GM18508 (cell line): Measurements from ENCODE around the gene ZNF317.

Experiments used
- ATAC-seq: cut with Tn5 transposase; IDR thresholded peaks from one replicate; pipeline ENCODE4 v1.9.1; 2021; ENCODE audit warnings: moderate number of reproducible peaks; ENCODE audit not compliant: insufficient read depth, unreplicated experiment

The ZNF317 gene

DNA sequence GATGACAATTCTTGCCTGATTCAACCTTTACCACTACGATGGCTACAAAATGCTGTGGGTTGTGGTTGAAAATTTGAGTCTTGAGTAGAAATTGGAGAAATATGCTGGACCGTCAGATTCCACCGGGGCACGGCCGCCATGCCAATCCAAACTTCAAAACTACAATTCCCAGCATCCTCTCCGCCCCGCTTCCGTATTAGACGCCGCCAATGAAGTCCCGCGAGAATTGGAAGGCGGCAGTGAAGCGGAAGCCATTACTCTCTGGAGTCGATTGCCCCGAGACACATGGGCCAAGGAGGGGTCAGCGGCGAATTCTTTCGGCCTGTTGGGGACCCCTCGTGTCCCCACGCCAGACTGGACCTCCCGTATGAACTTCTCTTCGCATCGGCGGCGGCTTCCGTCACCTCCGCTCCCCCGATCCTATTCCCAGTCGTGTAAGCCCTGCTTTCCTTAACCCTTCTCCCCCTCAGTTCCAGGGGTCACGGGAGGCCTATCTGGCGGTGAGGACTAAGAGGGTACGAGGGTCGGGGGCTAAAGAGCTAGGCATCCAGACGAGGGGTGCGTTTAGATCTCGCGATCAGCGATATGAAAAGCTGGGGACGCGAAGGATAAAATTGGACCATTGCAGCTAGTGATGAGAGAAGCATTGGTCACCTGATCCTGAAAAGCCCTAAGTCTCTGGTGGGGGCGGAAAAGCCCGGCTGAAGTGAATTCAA lies at the start of gene ZNF317:
Gene ZNF317 (plus strand): TSS at position 239 of the 716 bp plus-strand sequence. CDS start 15,620 bp downstream, outside the sequence.
- peak; percentile 50 for ATAC-seq

DNA sequence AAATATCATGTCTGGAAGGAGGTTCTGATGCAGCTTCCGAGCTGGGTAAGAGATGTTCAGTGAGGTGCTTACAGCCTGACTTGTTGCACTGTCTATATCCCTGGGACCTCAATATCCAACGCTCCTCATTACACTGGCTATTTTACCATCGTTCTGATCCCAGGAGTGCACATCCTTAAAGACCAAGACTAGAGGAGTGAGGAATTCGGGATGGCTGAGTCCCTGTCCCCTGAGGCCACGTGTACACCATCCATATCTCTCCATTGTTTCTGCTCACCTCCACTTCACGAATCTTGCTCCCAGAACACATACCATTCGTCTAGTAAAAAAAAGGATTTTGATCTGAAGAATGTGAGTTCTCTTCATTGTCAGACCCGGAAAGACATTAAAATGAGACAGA lies 32.8 kb upstream of the ZNF317 start, which contains the start of gene OR7G2:
Gene OR7G2 (minus strand): TSS at position 101 of the 400 bp plus-strand sequence. CDS start 4,232 bp downstream, outside the sequence.
- ATAC-seq, result no peak

DNA sequence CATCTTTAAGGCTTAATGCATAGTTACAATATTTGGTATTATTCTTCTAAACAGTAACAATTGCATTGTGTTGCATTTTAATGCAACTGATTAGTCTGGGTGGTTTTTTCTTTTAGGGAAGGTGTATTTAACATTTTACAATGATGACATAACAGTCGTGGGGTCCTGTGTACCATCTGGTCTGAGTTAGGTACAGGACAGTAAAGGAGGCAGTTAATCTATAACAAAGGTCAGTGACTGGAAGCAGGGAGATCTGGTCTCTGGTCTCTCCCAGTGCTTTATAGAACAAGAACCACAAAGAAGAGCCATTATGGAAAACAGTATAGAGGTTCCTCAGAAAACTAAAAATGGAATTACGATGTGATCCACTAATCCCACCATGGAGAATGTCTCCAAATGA lies 30.2 kb upstream of the ZNF317 start:
- ATAC-seq, result no peak

DNA sequence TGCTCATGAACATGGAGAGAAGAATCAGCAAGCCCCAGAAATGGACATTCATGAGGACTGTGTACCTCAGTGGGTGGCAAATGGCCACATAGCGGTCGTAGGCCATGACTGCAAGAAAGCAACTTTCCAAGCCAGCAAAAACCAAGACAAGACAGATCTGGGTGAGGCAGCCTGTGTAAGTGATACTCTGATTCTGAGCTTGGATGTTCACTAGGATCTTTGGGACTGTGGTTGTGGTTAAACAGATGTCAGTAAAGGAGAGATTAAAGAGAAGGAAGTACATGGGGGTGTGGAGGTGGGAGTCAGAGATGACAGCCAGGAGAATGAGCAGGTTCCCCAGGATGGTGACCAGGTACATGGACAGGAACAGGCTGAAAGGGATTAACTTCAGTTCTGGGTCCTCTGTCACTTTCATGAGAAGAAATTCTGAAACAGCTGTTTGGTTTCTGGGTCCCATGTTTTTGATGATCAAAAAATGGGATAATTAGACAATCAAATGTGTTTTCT lies 24.8 kb upstream of the ZNF317 start, which contains the start of gene OR7G1:
Gene OR7G1 (minus strand): TSS at position 457 of the 507 bp plus-strand sequence. CDS start 0 bp downstream, at position 457.
- ATAC-seq, result no peak

DNA sequence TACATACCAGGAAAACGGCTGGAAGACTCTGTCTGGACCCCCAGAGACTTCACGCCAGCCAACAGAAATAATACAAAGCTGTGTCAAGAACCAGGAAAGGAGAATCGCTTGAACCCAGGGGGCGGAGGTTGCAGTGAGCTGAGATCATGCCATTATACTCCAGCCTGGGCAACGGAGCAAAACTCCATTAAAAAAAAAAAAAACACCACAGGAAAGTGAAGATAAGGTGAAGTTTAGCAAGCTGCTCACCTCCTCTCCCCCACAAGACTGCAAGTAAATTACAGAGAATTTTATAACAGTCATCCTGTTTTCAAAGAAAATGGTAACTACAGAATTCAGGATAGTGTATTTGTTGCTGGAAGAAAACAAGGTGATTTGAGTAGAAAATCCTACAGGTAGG lies 23.6 kb upstream of the ZNF317 start:
- no peak for ATAC-seq

DNA sequence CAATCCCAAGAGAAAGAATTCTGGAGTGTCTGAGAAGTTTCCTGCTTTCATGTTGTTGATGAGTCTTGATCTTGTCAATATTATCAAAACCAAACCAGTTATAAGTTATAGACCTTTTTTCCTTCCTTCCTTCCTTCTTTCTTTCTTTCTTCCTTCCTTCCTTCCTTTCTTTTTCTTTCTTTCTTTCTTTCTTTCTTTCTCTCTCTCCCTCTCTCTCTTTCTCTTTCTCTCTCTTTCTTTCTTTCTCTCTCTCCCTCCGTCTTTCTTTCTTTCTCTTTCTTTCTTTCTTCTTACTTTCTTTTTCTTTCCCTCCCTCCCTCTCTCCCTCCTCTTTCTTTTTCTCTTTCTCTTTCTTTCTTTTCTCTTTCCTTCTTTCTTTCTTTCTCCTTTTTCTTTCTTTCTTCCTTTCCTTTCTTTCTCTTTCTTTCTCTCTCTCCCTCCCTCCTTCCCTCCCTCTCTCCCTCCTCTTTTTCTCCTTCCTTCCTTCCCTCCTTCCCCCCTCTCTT lies 13.2 kb upstream of the ZNF317 start, which contains the start of gene OR7G3:
Gene OR7G3 (minus strand): TSS at position 51 of the 506 bp plus-strand sequence. CDS start 0 bp downstream, at position 51.
- ATAC-seq, result no peak

DNA sequence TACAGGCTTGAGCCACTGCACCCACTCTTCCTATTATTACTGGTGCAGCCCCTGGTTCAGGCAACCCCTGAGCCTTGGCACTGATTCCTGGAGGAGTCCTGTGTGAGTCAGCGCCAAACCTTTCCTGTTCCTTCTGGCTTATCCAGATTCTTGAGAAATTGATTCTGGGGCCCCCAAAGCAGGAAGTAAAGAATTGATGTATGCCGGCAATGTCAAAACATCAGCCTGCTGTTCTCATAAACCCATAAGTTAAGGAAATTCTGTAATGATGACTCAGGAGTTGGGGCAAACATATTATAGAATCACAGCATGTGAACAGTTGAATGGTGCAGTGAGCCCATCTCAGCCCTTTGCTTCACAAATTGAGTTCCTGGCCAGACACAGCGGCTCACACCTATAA lies 12.0 kb upstream of the ZNF317 start:
- ATAC-seq, result no peak

DNA sequence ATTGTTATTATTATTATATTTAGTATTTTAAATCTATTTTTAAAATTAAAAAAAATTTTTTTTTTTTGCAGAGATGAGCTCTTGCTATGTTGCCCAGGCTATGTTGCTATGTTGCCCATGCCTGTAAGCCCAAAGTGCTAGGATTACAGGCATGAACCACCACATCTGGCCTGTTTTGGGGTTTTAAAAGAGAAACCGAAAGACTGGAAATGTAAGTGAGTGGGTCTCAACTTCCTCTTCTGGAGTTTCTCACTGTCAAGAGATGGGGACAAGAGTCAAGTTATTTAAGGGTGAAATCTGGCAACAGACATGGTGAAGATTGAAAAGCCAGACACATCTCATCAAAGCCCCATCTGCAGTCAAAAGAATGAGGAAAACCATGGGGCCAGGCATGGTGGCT lies 9.2 kb upstream of the ZNF317 start:
- no peak for ATAC-seq

DNA sequence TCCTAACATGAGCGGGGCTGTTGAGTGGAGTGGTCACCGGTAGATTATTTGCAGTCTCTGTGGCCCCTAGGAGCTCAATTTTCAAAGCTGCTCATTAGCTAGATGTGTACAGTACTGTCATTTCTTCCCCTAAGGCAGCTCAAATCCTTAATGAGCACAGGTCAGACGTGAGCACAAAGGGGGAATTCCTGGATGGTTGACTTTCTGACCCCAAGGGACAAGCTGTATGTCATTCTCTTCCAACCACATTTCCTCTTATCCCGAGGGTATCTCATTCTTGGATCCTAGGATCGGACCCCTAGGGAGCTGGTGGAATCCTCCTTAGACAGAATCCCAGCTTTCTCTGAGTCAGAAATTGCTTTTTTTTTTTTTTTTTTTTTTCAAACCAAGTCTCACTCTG lies 7.8 kb upstream of the ZNF317 start:
- no peak for ATAC-seq

DNA sequence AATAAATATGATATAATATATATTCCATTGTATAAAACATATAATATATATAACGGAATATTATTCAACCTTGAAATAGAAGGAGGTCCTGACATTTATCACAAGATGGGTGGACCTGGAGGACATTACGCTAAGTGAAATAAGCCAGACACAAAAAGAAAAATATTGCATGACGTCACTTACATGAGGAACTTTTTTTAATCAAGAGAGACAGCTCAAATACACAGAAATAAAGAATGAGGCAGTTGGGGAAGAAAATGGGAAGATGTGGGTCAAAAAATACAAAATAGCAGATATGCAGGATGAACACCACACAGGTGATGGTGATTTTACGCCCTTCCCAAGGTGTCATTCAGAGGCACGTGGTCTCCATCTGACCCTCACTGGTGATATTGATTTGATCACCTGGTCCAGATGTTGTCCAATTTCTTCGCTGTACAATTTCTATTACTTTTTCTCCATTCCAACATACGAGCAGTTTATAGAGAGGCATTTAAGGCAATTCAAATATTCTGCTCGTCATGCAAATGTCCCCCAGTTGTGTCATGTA lies 513 bp upstream of the ZNF317 start:
- ATAC-seq, result no peak

DNA sequence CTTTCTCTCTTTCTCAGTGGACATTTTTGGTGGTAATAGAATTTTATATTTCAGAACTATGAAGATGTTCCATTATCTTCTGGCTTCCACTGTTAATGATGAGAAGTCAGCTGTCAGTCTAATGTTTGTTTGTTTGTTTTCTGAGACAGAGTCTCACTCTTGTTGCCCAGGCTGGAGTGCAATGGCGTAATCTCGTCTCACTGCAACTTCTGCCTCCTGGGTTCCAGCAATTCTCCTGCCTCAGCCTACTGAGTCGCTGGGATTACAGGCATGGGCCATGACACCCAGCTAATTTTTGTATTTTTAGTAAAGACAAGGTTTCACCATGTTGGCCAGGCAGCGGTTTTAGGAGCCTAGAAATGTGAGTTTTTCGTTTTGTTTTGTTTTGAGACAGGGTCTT lies 4.7 kb downstream of the ZNF317 start:
- no peak for ATAC-seq

DNA sequence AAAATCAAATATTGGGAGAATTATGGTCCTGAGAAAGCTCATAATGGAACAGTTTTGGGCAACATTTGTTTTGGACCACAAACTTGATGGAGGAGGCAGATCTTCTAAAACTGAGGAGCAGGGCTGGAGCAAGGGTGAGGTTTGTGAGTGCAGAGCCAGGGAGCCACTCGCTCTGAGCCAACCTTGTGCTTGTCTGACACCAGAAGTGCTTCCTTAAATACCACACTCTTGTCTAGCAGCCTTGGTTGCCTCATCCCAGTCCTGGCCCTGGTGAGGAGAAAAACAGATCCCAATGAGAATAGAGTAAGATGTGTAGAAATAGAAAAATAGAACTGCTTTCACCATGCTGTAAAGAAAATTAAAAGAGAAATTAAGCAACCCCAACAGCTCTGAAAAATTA lies 6.7 kb downstream of the ZNF317 start:
- ATAC-seq, result no peak

DNA sequence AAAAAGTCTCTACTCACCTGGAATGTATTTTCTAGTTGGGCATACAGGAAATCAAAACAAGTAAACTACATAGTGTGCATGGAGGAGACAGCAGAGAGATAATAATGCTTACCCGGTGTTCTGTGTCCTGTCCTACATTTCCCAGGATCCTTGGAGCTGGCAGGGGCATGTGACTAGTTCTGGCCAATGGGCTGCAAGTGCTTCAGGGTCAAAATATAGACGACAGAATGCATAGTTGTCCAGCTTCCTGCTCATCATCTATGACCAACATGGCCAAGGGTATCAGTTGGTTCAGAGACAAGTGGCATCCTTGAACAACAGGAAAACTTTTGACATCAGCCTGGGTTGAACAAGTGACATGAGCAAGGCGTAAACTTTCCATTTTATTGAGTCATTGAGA lies 8.5 kb downstream of the ZNF317 start:
- ATAC-seq, result no peak

DNA sequence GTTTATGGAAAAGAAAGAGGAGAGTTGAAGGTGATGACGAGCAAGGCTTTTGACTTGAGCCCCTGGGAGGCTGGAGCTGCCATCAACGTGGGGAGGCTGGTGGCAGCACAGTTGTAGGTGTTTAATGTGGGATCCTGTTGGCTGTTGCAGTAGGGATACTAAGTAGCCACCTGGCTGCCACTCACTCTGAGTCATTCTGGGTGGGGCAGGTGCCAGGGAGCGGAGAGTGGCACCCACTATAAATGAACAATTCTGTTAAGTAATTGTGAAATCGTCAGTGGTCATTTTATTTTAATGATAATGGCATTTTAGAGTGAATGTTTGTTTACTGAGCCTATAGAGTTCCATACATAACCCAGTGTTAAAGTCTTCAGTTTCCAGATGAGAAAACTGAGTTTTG lies 9.8 kb downstream of the ZNF317 start:
- no peak for ATAC-seq

DNA sequence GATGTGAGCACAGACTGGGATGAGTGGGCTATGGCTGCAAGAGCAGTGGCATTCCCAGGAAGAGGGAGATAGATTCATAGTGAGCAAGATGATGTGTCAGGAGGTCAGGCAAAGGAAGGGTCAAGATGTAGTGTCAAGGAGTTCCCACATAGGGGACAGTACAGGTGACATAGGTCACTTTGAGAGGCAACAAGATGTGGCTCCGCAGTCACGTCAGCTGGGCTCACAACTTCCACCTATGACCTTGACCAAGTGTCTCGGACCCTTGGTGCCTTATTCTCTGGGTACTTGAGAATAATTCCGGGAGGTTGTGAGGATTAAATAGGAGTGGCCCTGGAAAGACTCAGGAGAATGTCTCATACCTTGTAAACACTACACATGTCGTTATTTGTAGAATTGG lies 10.5 kb downstream of the ZNF317 start:
- ATAC-seq, result no peak

DNA sequence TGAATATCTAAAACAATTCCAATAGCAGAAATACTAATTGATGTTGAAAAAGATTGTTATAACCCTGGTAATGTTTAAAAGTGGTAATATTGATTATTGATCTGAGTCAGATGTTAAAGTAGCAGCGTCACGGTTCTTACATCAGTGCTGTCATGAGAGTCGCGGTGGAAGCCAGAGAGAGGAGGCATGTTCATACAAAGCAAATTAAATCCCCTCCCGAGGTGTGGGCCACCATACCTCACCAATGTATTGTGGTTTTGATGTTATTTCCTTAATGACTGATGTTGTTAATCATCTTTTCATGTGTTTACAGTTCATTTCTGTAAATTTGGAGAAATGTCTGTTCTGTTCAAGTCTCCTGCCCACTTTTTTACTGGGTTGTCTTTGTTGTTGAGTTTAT lies 11.2 kb downstream of the ZNF317 start:
- no peak for ATAC-seq

DNA sequence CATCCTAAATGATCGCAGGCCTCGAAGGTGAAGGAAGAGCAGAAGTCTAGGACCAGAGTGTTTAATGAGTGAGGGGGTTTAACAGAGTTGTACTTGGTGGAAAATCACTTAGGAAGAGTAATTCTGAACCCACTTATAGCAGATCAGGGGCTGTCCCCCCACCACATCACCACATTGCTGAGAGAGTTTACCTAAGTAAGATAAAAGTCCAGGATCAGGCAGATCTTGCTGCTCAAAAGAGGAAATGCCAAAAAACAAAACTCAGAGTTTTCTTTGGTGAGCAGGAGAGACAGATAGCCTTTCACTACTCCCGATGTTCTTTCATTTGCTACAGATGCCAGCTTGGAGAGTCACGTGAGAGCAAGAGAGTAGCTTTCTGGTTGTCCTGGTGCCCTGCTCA lies 15.4 kb downstream of the ZNF317 start:
- ATAC-seq, result no peak

DNA sequence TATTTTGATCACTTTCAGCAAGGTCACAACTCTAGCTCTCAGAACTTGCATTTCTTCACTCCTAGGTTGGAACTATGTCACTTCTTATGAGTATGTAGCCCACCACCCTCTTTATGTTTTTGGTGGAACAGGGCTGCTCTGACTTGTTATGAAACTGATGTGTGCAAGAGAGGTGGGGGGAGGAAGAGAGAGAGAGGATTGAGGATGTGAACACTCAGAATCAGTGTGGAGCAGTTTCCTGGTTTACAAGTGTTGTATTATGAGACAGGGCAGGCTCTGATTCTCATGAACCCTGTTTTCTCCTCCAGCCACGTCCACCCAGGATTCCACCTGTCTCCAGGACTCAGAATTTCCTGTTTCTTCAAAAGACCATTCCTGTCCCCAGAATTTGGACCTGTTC lies 16.1 kb downstream of the ZNF317 start:
- ATAC-seq, result no peak

DNA sequence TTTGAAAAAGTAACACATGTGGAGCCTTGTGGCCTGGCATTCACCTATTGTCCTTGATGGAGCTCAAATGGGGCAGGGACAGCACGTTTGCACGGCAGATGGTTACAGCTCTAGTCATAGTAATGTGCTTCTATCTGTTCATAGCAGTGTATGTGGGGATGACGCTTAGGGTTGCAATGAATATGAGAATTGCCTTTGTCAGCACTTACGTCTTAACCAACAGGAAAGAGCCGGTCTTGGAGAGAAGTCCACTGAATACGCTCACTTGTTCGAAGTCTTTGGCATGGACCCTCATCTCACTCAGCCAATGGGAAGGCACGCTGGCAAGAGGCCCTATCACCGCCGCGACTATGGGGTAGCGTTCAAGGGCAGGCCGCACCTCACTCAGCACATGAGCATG lies 19.7 kb downstream of the ZNF317 start:
- ATAC-seq, result no peak

DNA sequence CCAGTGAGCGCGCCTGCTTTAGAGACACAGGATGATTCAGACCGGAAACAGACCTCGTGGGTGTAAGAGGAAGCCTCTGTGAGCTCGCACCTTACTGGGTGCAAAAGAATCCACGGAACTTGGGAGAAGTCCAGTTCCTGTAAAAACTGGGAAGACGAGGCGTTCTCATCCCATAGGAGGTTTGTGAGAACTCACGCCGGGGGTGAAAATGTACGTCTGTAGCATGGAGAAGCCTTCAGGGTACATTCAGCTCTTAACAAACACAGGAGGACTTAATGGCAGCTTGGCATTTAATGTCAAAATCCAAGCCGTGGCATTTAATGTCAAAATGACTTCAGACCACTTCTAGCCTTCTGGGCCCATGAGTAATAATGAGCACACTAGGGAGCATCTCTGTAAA lies 21.2 kb downstream of the ZNF317 start:
- ATAC-seq, result no peak

DNA sequence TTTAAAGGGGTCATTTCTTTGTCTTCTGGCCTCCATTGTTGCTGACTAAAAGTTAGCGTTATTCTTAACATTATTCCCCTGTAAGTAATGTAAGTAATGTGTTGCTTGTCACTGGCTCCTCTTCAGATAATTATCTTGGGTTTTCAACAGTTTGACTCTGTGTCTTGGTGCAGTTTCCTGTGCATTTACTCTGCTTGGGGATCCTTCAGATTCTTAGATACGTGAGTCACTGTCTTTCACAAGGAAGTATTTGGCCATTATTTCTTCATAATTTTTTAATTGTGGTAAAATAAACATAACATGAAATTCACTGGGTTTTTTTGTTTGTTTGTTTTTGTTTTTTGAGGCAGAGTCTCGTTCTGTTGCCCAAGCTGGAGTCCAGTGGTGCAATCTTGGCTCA lies 25.1 kb downstream of the ZNF317 start:
- ATAC-seq, result no peak

DNA sequence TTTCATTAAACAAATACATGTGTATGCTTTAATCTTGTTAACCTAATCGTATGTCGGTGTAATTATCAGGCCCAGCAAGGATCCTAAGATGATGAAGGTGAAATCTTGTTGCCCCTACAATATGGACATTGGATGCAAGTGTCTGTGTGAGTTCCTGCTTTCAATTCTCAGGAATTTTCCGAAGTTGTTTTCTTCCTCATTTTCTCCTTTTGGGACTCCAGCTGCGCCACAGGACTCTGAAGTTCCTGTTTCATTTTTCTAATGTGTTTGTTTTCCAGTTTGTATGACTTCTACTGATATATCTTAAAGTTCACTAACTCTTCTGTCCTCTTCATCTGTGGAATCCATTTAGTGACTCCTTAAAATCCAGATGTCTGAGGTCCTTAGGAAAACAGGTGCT lies 26.6 kb downstream of the ZNF317 start:
- no peak for ATAC-seq
